Astrocyte (in vitro differentiated cells and primary cell): ENCODE data around the gene KCNH4. TPM values are rescaled to one million over a fixed set of nuclear protein-coding genes. Genes with fewer than 3 reads are reported as not detected.
A peak's percentile ranks its signal among the peaks of the same experiment; 100 is the strongest.
"Not testable (repeated sequence)": the region's sequence is repeated elsewhere in the genome, so short reads cannot be mapped to it uniquely, and the experiment has no call there.

Source experiments
- DNase-seq: peaks from one replicate; pipeline ENCODE4 v3.0.0-alpha.2; 2010; ENCODE audit warnings: low read depth
- FAIRE-seq: peaks from 2 replicates; lab custom pipeline; 2011; peaks lifted over from hg19 to GRCh38; lab: Jason Lieb, UNC
- H2AFZ ChIP-seq: 2 replicates; pipeline ENCODE4 v1.6.0; 2012; ENCODE audit warnings: low read depth, low read length, inconsistent platforms
- H3K27ac ChIP-seq: 2 replicates; pipeline ENCODE4 v1.5.1; 2011; ENCODE audit warnings: low read depth, low read length, inconsistent platforms
- H3K27me3 ChIP-seq: 2 replicates; pipeline ENCODE4 v1.6.0; 2011; ENCODE audit warnings: low read length, inconsistent platforms; ENCODE audit not compliant: insufficient read depth
- H3K36me3 ChIP-seq: 2 replicates; pipeline ENCODE4 v1.5.1; 2011; ENCODE audit warnings: low read length, inconsistent platforms; ENCODE audit not compliant: insufficient read depth
- H3K4me1 ChIP-seq: 2 replicates; pipeline ENCODE4 v1.5.1; 2011; ENCODE audit warnings: low read length, inconsistent platforms; ENCODE audit not compliant: insufficient read depth
- H3K4me2 ChIP-seq: 2 replicates; pipeline ENCODE4 v1.6.0; 2012; ENCODE audit warnings: low read length, inconsistent platforms
- H3K4me3 ChIP-seq: 2 replicates; pipeline ENCODE4 v1.5.1; 2011; ENCODE audit warnings: low read depth, mild to moderate bottlenecking, low read length, inconsistent platforms; ENCODE audit not compliant: insufficient read depth
- H3K79me2 ChIP-seq: 2 replicates; pipeline ENCODE4 v1.6.0; 2012; ENCODE audit warnings: mild to moderate bottlenecking, low read length, inconsistent platforms; ENCODE audit not compliant: insufficient read depth
- H3K9ac ChIP-seq: 2 replicates; pipeline ENCODE4 v1.6.0; 2012; ENCODE audit warnings: mild to moderate bottlenecking, low read length, inconsistent platforms
- H3K9me3 ChIP-seq: 2 replicates; pipeline ENCODE4 v1.5.1; 2012; ENCODE audit warnings: low read depth, mild to moderate bottlenecking, low read length, inconsistent platforms; ENCODE audit not compliant: insufficient read depth
- H4K20me1 ChIP-seq: 2 replicates; pipeline ENCODE4 v1.6.0; 2012; ENCODE audit warnings: low read length, inconsistent platforms; ENCODE audit not compliant: insufficient read depth
- H3K27ac Mint-ChIP-seq: one replicate; pipeline ENCODE4 v1.8.0; 2021; ENCODE audit warnings: mild to moderate bottlenecking, mixed read lengths; ENCODE audit not compliant: unreplicated experiment
- H3K27me3 Mint-ChIP-seq: one replicate; pipeline ENCODE4 v1.8.0; 2021; ENCODE audit warnings: low read depth, mixed read lengths; ENCODE audit not compliant: unreplicated experiment
- H3K36me3 Mint-ChIP-seq: one replicate; pipeline ENCODE4 v1.8.0; 2021; ENCODE audit warnings: low read depth, mixed read lengths; ENCODE audit not compliant: unreplicated experiment
- H3K4me1 Mint-ChIP-seq: one replicate; pipeline ENCODE4 v1.8.0; 2021; ENCODE audit warnings: low read depth, mixed read lengths; ENCODE audit not compliant: unreplicated experiment
- H3K4me3 Mint-ChIP-seq: one replicate; pipeline ENCODE4 v1.8.0; 2021; ENCODE audit warnings: mild to moderate bottlenecking, moderate library complexity, mixed read lengths; ENCODE audit not compliant: unreplicated experiment
- H3K9me3 Mint-ChIP-seq: one replicate; pipeline ENCODE4 v1.8.0; 2021; ENCODE audit warnings: mild to moderate bottlenecking, mixed read lengths; ENCODE audit not compliant: unreplicated experiment
- EZH2 ChIP-seq: IDR thresholded peaks from 2 replicates; pipeline ENCODE4 v1.6.1; 2012; ENCODE audit warnings: mild to moderate bottlenecking, low read length, inconsistent platforms; ENCODE audit not compliant: insufficient read depth
- total RNA-seq: library from RNA; stranded (reverse); gene quantifications from 2 replicates; pipeline ENCODE4 v1.2.1, GENCODE V29; 2021
- TF ChIP-seq, protein P1 (sequence below): IDR thresholded peaks from 2 replicates; pipeline ENCODE4 v1.5.1; 2011; ENCODE audit warnings: low read depth, mild to moderate bottlenecking, inconsistent platforms, low read length, moderate library complexity; ENCODE audit not compliant: insufficient read depth

The KCNH4 gene
- total RNA-seq, 1 donor from 2014 or later, result not detected

DNA sequence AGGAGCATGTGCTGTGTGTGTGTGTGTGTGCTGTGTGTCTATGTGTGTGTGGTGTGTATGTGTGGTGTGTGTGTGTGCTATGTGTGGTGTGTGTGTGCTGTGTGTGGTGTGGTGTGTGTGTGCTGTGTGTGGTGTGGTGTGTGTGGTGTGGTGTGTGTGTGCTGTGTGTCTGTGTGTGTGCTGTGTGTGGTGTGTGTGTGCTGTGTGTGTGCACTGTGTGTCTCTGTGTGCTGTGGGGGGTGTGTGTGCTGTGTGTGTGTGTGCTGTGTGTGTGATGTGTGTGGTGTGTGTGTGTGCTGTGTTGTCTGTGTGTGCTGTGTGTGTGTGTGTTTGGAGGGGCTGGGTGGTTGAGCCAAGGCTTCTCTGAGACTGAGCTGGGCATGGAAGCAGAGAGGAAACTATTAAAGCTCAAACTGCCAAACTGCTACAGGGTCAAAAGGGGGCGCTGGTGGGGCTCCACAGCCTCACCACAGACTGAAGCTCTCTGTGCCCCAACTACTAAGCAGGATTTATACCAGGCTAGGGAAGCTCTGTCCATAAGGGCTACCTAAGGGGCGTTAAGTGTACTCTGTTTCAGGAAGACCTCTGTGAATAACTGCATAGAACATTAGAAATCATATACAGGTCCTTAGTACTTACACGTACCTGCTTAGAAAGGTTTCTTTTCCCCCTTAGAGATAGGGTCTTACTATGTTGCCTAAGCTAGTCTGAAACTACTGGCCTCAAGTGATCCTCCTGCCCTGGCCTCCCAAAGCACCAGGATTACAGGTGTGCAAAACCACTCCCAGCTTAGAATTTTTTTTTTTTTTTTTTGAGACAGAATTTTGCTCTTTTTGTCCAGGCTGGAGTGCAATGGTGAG lies 41.2 kb upstream of the KCNH4 start:
- Histone ChIP-seq H3K9me3 (no peaks in the 10 kb centered on the region), H3K79me2 (no peaks in the 10 kb centered on the region), H3K9ac (no peak overlapping the region), H4K20me1 (peaks cover 14% of the 10 kb centered on the region), H3K27ac (no peak overlapping the region), H3K27me3 (no peaks in the 10 kb centered on the region), H2AFZ (no peak overlapping the region), H3K36me3 (peaks cover 23% of the 10 kb centered on the region), H3K4me3 (no peak overlapping the region), H3K4me1 (no peaks in the 10 kb centered on the region), H3K4me2 (no peak overlapping the region)
- Mint-ChIP-seq H3K4me1 (no peaks in the 10 kb centered on the region), H3K36me3 (peaks cover 4% of the 10 kb centered on the region), H3K27ac (no peak overlapping the region), H3K27me3 (no peaks in the 10 kb centered on the region), H3K9me3 (no peaks in the 10 kb centered on the region), H3K4me3 (no peak overlapping the region)
- FAIRE-seq (no peak), DNase-seq (no peak)
- no peak for TF ChIP-seq EZH2
- TF ChIP-seq, protein P1, sequence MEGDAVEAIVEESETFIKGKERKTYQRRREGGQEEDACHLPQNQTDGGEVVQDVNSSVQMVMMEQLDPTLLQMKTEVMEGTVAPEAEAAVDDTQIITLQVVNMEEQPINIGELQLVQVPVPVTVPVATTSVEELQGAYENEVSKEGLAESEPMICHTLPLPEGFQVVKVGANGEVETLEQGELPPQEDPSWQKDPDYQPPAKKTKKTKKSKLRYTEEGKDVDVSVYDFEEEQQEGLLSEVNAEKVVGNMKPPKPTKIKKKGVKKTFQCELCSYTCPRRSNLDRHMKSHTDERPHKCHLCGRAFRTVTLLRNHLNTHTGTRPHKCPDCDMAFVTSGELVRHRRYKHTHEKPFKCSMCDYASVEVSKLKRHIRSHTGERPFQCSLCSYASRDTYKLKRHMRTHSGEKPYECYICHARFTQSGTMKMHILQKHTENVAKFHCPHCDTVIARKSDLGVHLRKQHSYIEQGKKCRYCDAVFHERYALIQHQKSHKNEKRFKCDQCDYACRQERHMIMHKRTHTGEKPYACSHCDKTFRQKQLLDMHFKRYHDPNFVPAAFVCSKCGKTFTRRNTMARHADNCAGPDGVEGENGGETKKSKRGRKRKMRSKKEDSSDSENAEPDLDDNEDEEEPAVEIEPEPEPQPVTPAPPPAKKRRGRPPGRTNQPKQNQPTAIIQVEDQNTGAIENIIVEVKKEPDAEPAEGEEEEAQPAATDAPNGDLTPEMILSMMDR, result peak; percentile 65

DNA sequence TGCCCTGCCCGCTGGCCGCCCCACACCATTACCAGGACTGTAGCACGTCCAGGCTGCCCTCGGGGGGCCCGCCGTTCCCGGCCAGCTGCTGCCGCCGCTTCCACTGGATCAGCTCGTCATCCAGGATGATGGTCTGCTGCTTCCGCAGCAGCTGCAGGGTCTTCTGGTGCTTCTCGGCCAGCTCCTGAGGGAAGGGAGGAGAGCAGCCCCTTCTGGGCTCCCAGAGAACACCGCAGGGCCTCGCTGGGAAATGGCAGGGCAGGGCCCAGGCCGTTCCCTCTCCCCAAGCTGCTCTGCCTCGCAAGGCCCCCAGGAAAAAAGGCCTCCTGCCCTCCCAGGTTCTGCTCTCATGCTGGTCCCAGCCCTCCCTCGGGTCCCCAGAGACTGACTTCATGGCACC lies 38.3 kb upstream of the KCNH4 start:
- H3K27ac ChIP-seq, H3K4me3 Mint-ChIP-seq, H3K27me3 Mint-ChIP-seq, H3K9me3 Mint-ChIP-seq, H3K79me2 ChIP-seq, H3K4me1 ChIP-seq, H3K36me3 Mint-ChIP-seq, H2AFZ ChIP-seq, H3K9me3 ChIP-seq, H3K4me2 ChIP-seq, H3K27me3 ChIP-seq, FAIRE-seq, H3K9ac ChIP-seq, DNase-seq, H3K27ac Mint-ChIP-seq, H3K4me3 ChIP-seq, H3K4me1 Mint-ChIP-seq: not testable (repeated sequence)
- H3K36me3 ChIP-seq, result peaks cover 39% of the 10 kb centered on the region
- H4K20me1 ChIP-seq, result peaks cover 14% of the 10 kb centered on the region

DNA sequence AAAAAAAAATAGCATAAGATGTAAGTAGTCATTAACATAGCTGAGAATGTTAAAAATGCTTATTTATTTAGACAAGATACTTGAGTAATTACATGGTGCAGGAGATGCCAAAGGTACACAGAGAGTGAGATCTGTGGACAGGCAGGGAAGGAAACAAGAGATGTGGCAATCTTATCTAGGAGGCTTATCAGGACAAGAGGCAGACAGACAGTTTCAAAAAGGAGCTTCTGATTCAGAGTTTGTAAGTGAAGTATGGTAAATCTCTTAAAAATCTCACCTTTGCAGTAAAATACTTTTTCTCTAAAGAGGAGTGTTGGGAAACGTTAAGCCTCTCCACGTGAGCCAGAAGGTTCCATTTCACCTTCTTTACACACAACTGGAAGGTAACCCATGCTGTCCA lies 33.2 kb upstream of the KCNH4 start:
- H3K9me3 ChIP-seq, result no peaks in the 10 kb centered on the region
- no peaks in the 10 kb centered on the region for H3K4me1 ChIP-seq
- H4K20me1 ChIP-seq, result no peaks in the 10 kb centered on the region
- no peaks in the 10 kb centered on the region for H3K27me3 ChIP-seq
- no peaks in the 10 kb centered on the region for H3K79me2 ChIP-seq
- no peak overlapping the region for H2AFZ ChIP-seq
- Mint-ChIP-seq H3K36me3 (peaks cover 9% of the 10 kb centered on the region), H3K4me3 (no peak overlapping the region), H3K27ac (no peak overlapping the region), H3K27me3 (no peaks in the 10 kb centered on the region), H3K9me3 (no peaks in the 10 kb centered on the region), H3K4me1 (no peaks in the 10 kb centered on the region)
- no peak overlapping the region for H3K27ac ChIP-seq
- H3K9ac ChIP-seq, result no peak overlapping the region
- TF ChIP-seq EZH2, result no peak
- TF ChIP-seq, protein P1, result no peak
- FAIRE-seq, result no peak
- H3K4me3 ChIP-seq, result no peak overlapping the region
- H3K36me3 ChIP-seq, result peaks cover 44% of the 10 kb centered on the region
- no peak for DNase-seq
- H3K4me2 ChIP-seq, result no peak overlapping the region
